GM12872 (cell line): ENCODE data around the gene ITPK1.

ENCODE experiments used
- TF ChIP-seq, protein P1 (sequence below): IDR thresholded peaks from 3 replicates; pipeline ENCODE4 v1.5.1; 2011; ENCODE audit warnings: low read depth, mild to moderate bottlenecking, low read length, moderate library complexity; ENCODE audit not compliant: insufficient read depth

Gene ITPK1

DNA sequence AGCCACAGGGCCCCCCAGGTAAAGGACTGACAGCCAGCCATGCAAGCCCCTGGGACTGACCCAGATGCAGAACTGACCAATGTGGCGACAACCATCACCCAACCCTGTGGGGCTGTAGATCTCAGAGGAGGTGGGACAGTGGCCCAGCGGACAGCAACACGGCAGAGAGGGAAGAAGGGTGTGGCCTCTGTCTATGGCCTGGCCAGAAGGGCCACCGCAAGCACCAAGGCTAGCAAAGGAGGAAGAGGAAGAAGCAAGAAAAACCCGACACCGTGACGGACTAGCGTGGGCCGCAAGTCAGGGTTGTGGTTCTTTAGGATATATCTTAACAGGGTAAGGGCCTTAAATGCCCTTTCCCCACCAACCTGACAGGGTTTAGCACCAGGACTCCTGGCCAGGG lies 71.2 kb downstream of the ITPK1 start:
- TF ChIP-seq, protein P1, sequence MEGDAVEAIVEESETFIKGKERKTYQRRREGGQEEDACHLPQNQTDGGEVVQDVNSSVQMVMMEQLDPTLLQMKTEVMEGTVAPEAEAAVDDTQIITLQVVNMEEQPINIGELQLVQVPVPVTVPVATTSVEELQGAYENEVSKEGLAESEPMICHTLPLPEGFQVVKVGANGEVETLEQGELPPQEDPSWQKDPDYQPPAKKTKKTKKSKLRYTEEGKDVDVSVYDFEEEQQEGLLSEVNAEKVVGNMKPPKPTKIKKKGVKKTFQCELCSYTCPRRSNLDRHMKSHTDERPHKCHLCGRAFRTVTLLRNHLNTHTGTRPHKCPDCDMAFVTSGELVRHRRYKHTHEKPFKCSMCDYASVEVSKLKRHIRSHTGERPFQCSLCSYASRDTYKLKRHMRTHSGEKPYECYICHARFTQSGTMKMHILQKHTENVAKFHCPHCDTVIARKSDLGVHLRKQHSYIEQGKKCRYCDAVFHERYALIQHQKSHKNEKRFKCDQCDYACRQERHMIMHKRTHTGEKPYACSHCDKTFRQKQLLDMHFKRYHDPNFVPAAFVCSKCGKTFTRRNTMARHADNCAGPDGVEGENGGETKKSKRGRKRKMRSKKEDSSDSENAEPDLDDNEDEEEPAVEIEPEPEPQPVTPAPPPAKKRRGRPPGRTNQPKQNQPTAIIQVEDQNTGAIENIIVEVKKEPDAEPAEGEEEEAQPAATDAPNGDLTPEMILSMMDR: no peak

DNA sequence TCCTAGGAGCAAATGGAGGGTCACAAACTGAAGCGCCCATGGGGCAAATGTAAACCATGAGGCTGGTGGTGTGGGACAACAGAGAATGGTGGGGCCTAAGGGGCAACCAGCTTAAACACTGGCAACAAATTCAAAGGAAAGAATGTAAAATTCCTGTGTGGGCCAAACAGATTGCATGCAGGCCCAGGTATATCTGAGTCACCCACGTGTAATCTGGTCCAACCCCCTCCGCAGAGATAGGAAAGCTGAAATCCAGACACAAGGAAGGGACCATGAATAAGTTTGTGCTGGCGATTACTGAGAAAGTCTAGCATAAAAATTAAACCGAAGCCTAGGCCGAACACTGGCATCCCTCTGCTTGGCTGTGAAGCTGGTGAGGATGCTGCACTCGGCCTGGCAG lies 71.6 kb downstream of the ITPK1 start:
- TF ChIP-seq, protein P1: no peak

DNA sequence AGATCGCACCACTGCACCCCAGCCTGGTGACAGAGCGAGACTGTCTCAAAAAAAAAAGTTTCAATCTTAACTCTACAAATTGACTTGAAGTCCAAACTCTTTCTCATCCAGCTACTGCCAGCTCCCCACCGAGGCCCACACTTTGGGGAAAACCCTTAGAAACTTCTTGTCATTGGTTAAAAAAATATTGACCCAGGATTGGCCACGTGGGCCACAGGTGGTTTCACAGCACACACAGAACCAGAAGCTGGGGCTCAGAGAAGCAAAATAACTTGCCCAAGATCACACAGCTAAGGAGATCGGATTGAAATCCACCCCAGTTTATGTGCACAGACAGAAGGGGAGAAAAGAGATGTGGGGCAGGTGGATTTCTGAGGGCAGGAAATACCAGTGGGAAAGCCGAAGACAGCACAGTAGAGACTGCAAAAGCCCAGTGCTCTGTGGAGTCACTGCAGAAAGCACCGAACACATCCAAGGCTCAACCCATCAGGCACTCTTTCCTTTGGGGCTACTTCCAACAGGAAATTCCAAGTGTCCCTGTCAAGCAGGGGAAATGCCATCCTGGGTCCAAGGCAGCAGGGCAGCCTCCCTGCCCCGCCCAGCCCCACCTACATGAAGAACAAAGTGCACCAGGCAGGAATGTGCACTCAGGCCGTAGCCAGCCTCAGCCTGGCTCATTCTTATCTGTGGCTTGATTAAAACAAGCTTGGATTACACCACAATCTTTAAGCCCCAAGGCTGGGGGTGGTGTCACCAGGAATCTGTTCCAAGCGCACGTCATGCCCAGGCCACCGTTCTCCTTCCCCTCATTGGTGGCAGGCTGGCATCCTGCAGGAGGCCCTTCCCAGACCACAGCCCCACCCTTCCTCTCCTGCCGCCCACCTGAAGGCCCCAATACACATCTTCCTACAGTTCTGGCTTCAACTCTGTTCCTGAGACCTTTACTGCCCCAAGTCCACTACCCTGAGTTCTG lies 72.5 kb downstream of the ITPK1 start:
- TF ChIP-seq, protein P1: no peak

DNA sequence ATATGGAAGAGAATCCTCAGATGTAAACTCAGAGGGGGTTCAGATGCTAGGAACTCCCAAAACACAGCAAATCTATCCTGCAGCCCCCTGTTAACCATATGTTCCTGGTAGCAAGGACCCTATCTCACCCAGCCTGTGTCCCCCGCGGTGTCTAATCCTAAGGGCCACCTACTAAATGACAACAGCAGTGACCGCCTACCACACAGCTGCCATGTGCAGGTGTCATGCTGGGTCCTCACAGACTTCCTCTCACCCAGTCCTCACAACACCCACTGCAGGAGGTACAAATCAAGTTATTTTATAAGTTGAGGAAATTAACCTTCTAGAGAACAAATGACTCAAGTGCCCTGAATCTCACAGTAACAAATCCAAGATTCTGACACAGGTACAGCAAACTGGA lies 73.9 kb downstream of the ITPK1 start:
- TF ChIP-seq, protein P1: no peak

DNA sequence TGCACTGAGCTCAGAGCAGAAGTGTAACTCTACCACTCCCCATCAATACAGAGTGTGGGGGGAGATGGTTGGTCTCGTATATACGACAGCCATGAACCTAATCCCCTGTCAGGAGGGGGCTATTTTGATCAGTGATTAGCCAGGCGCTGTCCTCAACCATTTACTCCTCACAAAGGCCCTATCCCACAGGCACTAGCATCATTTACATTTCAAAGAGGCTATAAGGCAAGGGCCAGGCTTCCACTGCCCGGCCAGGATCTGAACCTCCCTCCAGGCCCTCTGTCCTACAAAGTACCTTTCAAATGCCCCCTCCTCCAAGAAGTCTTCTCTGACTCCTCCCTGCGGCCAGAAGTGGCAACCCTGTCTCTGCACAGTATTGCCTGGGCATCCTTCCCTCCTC lies 74.7 kb downstream of the ITPK1 start:
- TF ChIP-seq, protein P1: no peak

DNA sequence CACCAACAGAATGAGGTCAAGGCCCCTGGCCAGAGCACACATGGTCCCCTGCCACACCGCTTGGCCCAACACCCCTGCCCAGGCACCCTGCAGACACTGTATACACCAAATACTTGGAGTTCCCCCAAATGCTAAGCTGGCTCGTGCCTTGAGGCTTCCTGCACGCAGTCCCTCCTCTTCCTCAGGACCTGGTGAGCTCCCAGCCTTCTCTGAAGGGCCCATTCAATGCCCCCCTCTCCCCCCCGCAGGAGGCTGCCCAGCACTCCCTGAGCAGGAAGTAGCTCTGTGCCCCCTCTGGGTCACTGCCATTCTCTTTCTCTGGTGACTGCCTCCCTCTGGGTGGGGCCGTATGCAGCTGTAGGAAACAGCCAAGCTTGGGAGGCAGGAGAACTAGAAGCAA lies 75.3 kb downstream of the ITPK1 start:
- TF ChIP-seq, protein P1: no peak

DNA sequence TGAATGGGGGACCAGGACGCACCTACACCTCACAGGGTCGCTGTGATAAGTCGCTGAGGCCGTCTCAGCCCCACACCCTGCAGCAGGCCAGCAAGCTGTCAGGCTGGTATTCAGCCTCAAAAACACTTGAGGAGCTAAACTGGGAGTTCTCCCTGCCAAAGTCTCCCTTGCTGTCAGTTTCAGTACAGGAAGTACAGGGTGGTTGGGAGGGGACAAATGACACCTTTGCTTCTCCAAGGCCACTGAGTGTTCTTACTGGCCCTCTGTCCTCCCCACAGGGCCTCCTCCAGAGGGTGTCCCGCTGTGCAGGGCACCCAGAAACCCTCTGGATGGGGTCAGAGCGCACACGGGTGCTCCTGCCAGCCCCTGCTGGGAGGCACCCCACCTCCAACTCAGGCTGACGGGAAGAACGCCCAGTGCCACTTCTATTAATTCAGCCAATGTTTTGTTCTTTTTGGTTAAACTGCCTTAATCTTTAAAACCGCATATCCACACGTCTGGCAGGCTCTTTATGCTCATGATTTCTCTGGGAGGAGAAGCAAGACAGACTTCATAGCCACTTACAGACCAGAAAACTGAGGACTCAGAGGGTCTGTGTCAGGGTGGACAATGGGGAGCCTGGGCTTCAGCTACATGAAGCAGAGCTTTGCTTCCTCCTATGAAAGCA lies 75.9 kb downstream of the ITPK1 start:
- TF ChIP-seq, protein P1: no peak
